ENCODE data around the gene VPS41.

Gene VPS41

GRCh38 chr7:38798552-38799267 is 110.3 kb downstream of the VPS41 start:
- no peak for DNase-seq

DNA sequence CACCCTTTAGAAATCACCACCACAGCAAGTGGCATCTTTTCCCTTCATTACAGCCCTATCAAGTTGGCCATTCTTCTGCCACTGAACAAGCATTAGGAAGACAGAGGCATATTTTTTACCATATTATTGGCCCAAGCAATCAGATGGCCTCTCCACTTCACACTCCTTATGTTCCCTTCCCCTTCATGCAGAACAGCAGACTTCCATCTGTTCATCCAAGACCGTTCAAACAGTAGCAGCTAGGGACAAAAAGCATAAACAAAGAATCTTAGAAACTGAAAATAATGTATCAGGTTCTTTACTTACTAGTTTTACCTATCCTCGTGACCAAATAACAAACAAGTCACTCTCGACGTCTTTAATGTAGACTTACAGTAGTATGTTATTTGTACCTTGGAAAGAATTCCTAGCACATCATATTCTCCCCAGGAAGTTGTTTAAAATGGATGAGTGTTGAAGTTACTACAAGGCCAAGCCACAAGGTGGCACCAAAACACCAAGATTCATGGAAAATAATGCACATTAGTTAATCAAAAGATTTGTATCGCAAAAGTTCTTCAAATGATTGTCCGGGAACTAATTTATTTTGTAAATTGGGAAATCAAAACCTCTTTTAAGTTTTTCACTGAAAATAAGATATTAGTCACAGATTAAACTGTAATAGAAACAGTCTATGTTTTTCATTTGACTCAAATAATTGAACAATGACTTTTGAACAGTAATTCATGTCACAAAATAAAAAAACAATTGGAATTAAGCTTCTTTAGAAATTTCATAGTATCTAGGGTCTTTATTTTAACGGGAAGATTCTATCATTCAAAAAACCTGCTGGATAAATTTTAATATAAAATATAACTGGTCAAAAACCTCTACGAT is 112.1 kb downstream of the VPS41 start:
- DNase-seq: peak; percentile 44

- DNase-seq: no peak
Observed at GRCh38 chr7:38795593-38795992, 113.4 kb downstream of the VPS41 start.

- DNase-seq: peak; percentile 70
Observed at GRCh38 chr7:38781991-38782390, 127.0 kb downstream of the VPS41 start.

GRCh38 chr7:38777609-38778008 is 131.4 kb downstream of the VPS41 start:
- no peak for DNase-seq

- peak; percentile 72 for DNase-seq
Observed at GRCh38 chr7:38775506-38776175, 133.3 kb downstream of the VPS41 start.

- DNase-seq: no peak
Observed at GRCh38 chr7:38773430-38773829, 135.6 kb downstream of the VPS41 start.

DNA sequence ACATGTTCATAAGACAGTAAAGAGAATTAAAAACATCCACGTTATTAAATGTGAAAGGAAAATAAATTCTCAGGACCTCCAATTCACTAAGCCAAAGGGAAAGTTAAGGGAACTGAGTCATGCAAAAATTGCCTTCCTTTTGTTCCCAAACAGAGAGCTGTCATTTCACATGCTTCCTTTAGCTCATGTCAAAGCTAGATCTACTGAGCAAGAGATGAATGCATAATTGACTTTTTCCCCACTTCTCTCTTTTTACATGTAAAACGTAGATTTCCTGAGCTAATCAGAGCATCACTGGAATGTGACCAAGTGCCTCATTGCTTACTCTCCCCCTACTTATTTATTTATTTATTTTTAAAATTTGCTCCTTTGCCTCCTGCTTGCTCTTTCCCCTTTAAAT is 148.8 kb downstream of the VPS41 start:
- DNase-seq: no peak

DNA sequence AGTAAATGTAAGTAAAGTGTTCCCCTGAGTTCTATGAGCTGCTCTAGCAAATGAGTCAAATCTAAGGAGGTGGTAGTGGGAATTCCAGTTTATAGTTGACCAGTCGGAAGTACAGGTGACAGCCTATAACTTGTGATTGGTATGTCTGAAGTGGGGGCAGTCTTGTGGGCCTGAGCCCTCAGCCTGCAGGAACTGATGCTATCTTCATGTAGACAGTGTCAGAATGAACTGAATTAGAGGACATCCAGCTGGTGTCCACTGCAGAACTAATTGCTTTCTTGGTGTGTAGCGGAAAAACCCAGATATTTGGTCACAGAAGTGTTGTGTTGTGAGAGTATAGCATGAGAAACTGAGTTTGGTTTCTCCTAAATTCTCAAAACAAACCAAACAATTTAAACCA is 150.0 kb downstream of the VPS41 start:
- no peak for DNase-seq

DNA sequence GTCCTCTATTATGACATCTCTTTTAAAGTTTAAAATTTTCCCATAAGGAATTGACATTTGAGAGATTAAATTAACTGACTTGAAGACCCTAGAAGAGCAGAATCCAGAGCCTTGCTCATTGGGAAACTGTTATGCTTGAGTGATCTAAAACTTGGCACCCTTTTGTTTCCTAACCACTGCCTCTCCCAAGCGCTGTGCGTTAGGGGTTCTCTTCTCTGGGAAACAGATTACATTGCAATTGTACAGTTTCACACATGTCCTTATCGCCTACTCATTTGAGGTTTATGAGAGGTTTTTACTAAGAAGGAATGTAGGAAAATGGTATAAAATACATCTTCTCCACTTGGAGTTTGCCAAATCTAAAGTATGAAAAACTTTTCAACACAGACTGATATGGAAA is 151.1 kb downstream of the VPS41 start:
- DNase-seq: no peak

GRCh38 chr7:38756521-38756920 is 152.5 kb downstream of the VPS41 start:
- no peak for DNase-seq

GRCh38 chr7:38753347-38753746 is 155.6 kb downstream of the VPS41 start:
- no peak for DNase-seq

DNA sequence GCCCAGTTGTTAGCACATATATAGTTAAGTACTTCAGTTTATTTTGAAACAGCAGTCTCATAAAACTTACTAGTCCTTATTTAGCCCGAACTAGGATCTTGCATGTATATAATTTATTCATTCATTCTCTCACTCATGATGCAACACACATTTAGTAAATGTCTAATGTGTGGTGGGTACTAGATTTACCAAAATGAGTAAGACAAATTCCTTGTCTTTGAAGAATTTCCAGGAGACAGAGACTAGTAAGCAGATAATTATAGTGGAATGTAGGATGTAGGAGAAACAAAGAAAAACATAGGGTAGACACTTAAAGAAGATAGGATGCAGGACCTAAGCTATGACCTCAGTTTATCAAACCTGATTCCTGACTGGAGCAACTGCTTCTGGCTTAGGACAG is 157.6 kb downstream of the VPS41 start:
- no peak for DNase-seq

GRCh38 chr7:38748056-38748610 is 160.9 kb downstream of the VPS41 start:
- no peak for DNase-seq

- DNase-seq: peak; percentile 13
Observed at GRCh38 chr7:38746438-38746837, 162.6 kb downstream of the VPS41 start.

DNA sequence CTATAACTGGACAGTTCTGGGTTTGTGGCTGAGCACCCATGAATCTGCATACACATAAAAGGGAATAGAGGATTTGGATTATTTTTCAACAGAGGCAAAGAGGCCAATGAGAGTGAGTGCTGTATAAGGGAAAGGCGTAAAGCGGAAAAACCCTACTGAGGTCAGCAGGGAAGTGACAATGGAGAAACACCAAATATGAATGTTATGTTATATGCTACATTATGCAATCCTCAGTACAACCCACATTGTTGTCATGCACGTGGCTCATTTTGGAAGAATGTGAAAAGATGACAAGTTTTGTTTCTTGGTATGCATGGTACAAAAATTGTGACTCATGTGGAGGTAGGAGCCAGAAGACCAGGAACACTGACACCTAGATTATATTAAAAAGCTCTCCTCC is 164.2 kb downstream of the VPS41 start:
- DNase-seq: no peak

DNA sequence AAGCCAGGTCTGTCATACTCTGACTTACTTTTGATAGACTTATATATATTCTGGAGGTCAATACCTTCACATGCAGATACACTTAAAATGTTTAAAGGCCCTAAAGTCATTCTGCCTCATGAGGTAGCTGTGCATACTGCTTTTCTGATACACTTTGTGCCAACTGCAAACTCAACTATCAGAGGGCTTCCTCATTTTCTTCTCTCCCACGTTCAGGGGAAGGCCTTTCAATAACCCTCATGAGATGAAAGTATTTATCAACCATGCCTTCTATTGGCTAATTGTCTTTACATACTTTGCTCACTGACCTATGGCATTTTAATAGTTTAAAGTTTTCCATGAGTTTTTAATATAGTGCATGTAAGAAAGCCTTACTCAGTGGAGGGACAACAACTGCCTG is 165.1 kb downstream of the VPS41 start:
- DNase-seq: no peak

DNA sequence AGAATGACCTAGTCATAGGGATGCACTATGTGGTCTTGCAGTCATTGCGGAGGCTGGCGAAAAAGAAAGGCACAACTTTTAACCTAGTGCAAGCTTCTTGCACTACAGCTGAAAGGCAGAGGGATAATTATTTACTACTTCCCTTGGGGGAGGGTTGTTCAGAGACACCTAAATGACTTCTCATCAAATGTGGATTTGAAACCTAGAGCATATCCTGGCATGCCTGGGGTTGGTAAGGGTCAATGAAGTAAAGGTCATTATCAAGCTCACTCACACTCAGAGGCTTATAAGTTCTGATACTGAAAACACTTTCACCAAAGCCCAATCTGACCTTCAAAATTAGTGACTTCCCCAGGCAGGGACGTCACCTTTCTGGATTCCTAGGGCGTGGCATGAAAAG is 168.9 kb downstream of the VPS41 start:
- DNase-seq: no peak

- DNase-seq: no peak
Observed at GRCh38 chr7:38736138-38736537, 172.9 kb downstream of the VPS41 start.

GRCh38 chr7:38731215-38731614 is 177.8 kb downstream of the VPS41 start:
- no peak for DNase-seq

DNA sequence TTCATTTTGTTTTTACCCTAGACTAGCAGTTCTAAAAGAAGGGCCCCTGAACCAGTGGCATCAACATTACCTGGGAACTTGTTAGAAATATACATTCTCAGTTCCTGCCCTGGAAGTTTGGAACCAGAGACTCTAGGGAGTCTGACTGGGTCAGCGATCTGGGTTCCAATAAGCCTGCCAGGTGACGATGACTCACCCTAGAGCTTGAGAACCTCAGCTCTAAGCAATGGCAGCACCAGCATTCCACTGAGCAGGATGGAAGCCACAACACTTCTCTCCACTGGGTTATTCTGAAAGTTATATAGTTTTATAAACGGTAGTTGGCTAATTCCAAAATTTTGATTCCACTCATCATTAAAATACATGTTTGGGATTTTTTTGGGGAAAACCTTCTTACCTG is 180.8 kb downstream of the VPS41 start:
- DNase-seq: no peak

DNA sequence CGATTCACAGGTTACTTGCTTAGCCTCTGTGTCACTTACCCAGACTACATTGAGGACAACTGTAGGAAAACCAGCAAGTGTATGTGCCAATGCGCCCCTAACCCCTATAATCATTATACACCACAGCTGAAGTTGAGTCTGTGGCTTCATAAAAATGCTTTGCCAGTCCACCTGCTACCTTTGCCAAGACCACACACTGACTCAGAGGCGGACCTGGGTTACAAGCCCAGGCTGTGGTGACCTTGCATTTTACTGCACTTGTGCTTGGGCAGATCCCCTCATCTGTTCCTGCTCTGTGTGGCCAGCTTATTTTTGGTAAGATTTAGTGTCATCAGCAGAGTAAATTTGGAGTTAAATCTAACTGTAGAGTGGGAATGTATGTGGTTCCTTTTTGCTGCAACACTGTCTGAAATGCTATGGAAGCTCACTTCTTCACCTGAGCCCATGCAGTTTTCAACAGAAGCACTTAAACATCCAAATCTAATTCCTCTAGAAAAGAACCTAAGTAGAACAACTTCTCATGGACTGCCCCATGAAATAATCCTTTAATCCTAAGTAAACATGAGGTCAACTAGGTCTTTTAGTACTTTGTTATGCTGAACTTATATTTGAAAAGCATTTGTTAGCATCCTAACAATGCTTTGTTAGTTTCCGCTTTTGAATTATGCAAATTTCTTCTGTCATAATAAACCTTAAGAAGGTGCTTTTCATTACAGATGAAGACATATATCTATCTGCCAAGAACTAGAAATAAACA is 181.6 kb downstream of the VPS41 start:
- DNase-seq: no peak

- DNase-seq: no peak
Observed at GRCh38 chr7:38723327-38723726, 185.7 kb downstream of the VPS41 start.

Measured in NCI-H146 (cell line).